Muscle layer of duodenum (tissue), 2 donors: ENCODE measurements around the gene B4GALT1.

ENCODE experiments used
- H3K27ac ChIP-seq: one replicate; pipeline ENCODE4 v1.7.0; 2013; ENCODE audit warnings: mild to moderate bottlenecking, low read length
- H3K27me3 ChIP-seq: one replicate; pipeline ENCODE4 v1.7.0; 2013; ENCODE audit warnings: low read depth, mild to moderate bottlenecking, control low read depth, low read length
- H3K36me3 ChIP-seq, 2 donors: one replicate each; pipeline ENCODE4 v1.7.0; 2013; ENCODE audit warnings: low read length in 2 of 2, control low read depth in 1 of 2, mild to moderate bottlenecking in 1 of 2; ENCODE audit not compliant: insufficient read depth in 2 of 2, control insufficient read depth in 1 of 2
- H3K4me1 ChIP-seq, 2 donors: one replicate each; pipeline ENCODE4 v1.7.0; 2013; ENCODE audit warnings: low read length in 2 of 2, mild to moderate bottlenecking in 2 of 2, control low read depth in 1 of 2, moderate library complexity in 1 of 2; ENCODE audit not compliant: insufficient read depth in 2 of 2, control insufficient read depth in 1 of 2
- H3K4me3 ChIP-seq, 2 donors: one replicate each; pipeline ENCODE4 v1.7.0; 2013; ENCODE audit warnings: low read length in 2 of 2, low read depth in 1 of 2, mild to moderate bottlenecking in 1 of 2
- H3K9me3 ChIP-seq, 2 donors: one replicate each; pipeline ENCODE4 v1.7.0; 2013; ENCODE audit warnings: low read length in 2 of 2, control low read depth in 1 of 2, mild to moderate bottlenecking in 1 of 2; ENCODE audit not compliant: control insufficient read depth in 1 of 2
- donor health status: healthy.

The B4GALT1 gene

GRCh38 chr9:33080534-33080933 is 86.6 kb downstream of the B4GALT1 start:
- H3K27me3 ChIP-seq: no peaks in the 10 kb centered on the region
- H3K9me3 ChIP-seq: no peaks in the 10 kb centered on the region
- no peak overlapping the region for H3K4me3 ChIP-seq
- peaks cover 5 to 10% of the 10 kb centered on the region in 2 donors for H3K4me1 ChIP-seq
- H3K36me3 ChIP-seq: no peaks in the 10 kb centered on the region
- peak overlapping the region; percentile 7 for H3K27ac ChIP-seq

GRCh38 chr9:33076046-33077004 is 90.8 kb downstream of the B4GALT1 start, which contains the start of gene SMU1:
Gene SMU1 (minus strand): TSS chr9:33076674. CDS start chr9:33076608, 66 bp downstream.
- peaks cover 12 to 27% of the 10 kb centered on the region in 2 donors for H3K36me3 ChIP-seq
- peak within 1 kb of the TSS; percentile 75 to 88 for H3K4me3 ChIP-seq
- no peaks in the 10 kb centered on the region for H3K27me3 ChIP-seq
- peak within 1 kb of the TSS; percentile 97 for H3K27ac ChIP-seq
- no peaks in the 10 kb centered on the region for H3K9me3 ChIP-seq
- H3K4me1 ChIP-seq: peaks cover 5 to 20% of the 10 kb centered on the region in 2 donors

GRCh38 chr9:33068991-33069390 is 98.1 kb downstream of the B4GALT1 start:
- peaks cover 39 to 76% of the 10 kb centered on the region in 2 donors for H3K36me3 ChIP-seq
- no peaks in the 10 kb centered on the region for H3K4me1 ChIP-seq

GRCh38 chr9:33065157-33066076 is 101.7 kb downstream of the B4GALT1 start:
- no peaks in the 10 kb centered on the region for H3K9me3 ChIP-seq
- H3K4me1 ChIP-seq: no peaks in the 10 kb centered on the region
- H3K36me3 ChIP-seq: peaks cover 48 to 77% of the 10 kb centered on the region in 2 donors
- H3K4me3 ChIP-seq: no peak overlapping the region
- no peak overlapping the region for H3K27ac ChIP-seq
- no peaks in the 10 kb centered on the region for H3K27me3 ChIP-seq

More at GRCh38 chr9:33068991-33069390, 98.1 kb downstream of the B4GALT1 start:
- Histone ChIP-seq H3K27me3 (no peaks in the 10 kb centered on the region), H3K4me3 (no peak overlapping the region), H3K9me3 (no peaks in the 10 kb centered on the region), H3K27ac (no peak overlapping the region)
